Epithelial cell of prostate (primary cell): ENCODE data around the gene RPL27A.

ENCODE experiments used
- DNase-seq: peaks from one replicate; pipeline ENCODE4 v3.0.0-alpha.2; 2011; ENCODE audit warnings: low read depth, low spot score
- H3K27ac ChIP-seq: fragments of 450-650 bp; 2 replicates; pipeline ENCODE4 v1.5.1; 2017; ENCODE audit warnings: mild to moderate bottlenecking

Gene RPL27A

DNA sequence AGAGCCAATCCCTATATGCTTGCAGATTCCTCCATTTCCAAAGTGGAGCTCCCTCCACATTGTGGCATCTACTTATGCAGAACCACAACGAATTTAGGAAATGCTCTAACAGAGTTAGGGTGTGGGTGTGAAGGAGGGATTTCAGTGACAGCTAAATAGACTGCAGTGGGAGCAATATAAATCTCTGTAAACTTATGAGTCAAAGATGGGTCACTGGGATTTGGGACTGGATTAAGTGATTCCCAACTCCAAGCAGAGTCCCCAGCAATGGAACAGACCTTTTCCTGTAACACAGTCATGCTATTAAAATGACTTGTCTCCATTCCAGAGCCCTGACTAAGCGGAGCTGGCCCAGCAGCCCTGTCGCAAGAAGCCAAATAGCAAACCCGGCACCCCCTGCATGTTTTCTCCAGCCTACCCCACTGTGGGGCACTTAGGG, 36.6 kb downstream of the RPL27A start:
- DNase-seq: peak; percentile 31
- peak overlapping the region; percentile 87 for H3K27ac ChIP-seq

DNA sequence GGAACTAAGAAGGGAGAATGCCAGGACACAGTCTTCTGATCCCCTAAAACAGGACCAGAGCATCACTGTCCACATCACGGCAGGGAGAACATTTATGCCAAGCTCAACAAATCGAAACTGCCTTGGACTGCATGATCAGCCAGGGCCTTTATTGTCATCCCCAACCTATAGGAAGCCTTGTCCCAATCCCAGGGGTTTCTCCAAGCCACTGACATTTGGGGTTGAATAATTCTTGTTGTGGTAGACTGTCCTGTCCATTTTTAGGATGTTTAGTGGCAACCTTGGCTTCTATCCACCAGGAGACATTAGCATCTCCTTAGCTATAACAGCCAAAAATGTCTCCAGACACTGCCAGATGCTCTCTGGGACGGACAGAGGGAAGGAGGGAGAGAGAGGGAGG, 37.1 kb downstream of the RPL27A start:
- no peak for DNase-seq
- peak overlapping the region; percentile 87 for H3K27ac ChIP-seq

DNA sequence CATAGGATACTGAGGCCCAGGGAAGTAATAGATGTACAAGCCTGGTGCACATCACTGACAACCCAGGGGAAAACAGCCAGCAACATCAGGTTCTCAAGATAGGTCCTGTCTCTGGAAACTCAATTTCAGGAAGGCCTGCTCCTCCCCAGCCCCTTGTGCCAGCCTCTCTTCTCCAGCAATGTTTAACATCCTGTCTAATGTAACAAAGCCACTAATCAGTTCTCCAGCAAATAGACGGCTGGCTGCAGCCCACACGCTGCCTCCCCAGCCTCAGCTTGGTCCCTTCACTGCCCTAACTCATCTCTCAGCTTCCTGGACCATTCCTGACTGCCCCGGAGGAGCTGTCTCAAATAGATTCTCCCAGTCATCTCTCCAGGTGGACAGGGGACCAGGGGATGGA, 37.8 kb downstream of the RPL27A start:
- peak overlapping the region; percentile 87 for H3K27ac ChIP-seq
- no peak for DNase-seq

DNA sequence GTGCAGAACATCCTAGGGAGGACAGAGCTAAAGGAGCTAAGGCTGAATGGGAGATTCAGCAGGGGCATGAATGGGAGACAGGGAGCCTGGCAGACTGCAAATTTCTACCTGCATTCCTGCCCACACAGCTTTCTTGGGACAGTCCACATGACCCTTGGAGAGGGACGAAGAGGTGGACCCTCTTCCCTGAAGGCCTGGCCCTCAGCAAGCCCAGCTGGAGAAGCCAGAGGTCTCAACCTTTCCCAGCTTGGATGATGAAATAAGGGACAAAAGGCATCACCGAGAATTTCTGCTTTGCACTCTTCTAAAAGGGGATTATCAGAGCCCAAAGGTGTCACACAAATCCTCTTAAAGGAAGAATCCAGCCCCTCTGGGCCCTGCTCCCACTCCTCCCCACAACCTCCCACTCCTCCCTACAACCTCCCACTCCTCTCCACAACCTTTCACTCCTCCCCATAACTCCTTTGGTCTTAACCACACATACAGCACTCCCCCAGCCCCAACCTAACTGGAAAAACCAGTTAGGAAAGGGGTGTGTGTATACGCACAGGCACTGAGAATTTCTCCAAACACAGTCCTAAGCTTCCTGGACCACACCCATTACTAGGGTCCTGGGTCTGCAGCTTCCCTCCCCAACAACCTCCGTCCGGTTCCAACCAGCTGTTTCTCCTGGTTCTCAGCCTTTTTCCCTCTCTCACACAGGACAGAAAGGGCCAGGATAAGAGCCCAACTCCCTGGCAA, 38.4 kb downstream of the RPL27A start:
- peak overlapping the region; percentile 87 for H3K27ac ChIP-seq

DNA sequence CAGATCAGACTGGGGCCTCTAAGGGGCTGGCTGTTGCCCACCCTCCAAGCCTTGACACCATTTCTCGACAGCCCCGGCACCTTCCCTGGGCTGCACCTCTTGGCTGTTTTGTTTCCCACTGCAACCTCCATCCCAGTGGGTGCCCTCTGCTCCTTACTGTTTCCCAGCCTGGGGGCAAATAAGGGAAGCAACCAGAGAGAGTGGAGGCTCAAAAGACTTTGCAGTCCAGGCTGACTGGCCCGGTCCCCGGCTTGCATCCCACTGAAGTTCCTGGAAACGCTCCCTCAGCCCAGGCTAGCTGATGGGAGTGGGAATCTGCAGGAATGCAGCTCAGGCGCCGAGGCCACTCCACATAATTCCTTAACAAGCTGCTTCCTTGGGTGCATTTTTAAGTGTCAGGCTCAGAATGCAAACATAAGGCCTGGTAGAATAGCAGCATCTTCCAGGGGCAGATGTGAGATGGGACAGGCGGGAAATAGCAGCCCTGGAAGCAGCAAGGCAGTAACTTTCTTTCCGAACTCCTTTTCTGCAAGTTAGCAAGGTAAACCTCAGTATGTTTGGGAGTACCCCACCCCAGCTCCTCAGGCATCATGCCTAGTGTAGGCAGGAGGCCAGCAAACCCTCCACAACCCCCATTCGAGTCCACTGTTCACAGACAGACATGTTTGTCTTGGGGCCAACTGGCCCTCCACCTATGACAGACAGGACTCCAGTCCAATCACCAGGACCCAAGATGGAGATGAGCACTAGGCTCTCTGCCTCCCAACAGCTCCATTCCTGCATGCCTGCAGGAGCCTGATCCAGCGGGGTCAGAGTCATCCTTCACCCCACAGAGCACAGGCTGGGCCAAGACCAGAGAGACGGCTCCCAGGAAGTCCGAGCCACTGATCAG, 39.3 kb downstream of the RPL27A start:
- H3K27ac ChIP-seq: peak overlapping the region; percentile 87
- no peak for DNase-seq

More for the DNA sequence above, 38.4 kb downstream of the RPL27A start:
- DNase-seq: peak; percentile 46

DNA sequence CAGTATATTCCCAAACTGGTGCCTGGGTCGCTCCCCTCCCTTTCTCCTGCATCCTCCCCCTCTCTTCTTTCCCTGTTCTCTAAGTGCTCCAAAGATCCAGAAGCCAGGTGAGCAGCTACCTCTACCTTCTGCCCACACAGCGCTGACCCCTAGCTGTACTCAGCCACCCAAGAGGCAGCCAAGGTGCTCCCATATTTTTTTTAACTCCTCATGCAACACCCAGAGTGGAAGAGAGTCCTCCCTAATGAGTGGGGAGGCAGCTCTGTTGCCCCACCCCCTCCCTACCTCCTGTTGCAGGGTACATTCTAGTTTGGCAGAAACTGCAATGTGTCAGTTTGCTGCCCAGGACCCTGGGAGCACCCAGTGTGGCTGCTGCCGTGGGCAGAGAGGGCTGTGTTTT, 40.2 kb downstream of the RPL27A start:
- no peak for DNase-seq
- no peak overlapping the region for H3K27ac ChIP-seq

DNA sequence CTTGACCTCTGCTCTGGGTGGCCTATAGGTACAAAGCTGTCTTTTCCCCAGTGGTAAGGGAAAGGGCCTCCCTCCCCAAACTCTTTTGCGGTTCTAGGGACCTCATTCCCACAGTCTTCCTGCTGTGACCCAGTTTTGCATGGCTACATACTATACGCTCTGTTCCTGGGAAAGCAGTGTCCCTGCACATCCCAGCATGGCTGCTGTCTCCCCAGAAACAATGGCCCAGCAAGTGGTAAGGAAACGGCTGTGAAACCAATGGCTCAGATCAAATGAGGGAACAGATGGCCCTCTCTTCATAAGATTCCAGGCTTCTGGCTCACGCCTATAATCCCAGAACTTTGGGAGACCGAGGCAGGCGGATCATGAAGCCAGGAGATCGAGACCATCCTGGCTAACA, 41.1 kb downstream of the RPL27A start:
- no peak overlapping the region for H3K27ac ChIP-seq
- no peak for DNase-seq

DNA sequence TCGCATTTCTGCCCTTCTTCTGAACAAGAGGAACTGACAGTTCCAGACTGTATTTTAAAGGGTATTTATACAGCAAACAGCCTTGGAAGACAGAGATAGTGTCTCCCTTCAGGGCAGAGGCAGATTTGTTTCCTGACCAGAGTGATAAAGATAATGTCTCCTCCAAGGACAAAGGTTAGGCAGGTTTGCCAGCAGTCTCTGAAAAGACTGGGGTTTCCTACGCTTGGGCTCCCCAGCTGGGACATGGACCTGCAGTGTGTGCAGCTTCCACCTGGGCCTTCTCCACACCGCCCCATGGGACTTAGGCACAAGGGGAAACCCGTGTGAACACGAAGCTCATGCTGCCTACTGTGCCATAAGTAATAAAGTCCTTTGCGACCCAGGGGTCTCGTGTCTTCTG, 42.1 kb downstream of the RPL27A start:
- DNase-seq: no peak

DNA sequence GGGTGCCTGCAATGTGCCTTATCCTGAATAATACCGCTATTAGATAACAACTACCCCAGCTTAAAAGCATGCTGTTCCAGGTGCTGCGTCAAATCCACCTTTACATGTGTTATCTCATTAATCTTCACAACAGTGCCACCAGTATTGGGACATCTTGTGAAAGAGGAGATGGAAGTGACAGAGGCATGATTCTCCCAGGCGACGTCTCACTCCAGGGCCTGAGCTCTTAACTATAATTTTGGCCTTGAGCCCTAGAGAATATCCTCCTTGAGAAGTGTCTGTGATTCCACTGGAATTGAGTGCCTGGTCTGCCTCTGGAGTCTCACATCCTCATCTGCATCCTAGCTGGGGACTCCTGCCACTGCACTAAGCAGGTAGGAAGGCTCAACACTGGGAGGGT, 43.8 kb downstream of the RPL27A start:
- H3K27ac ChIP-seq: no peak overlapping the region
- no peak for DNase-seq

More for the DNA sequence above, 42.1 kb downstream of the RPL27A start:
- H3K27ac ChIP-seq: no peak overlapping the region

DNA sequence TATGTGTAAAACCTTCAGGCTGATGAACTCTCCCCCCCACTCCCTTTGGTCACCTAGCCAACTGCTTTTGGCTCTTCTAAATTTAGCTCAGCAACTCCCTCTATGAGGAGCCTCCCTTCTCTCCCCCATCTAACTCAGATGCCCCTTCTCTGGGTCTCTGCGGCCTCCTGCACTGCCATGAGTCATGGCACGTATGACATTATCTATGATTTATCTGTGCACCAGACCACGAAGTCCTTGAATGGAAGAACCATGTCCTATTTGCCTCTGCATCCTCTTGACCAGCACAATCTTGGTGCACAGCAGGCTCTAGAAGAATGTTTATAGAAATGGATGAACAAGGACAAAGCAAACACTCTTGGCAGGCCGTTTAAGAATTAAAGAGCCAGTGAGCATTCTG, 46.0 kb downstream of the RPL27A start:
- no peak for DNase-seq
- no peak overlapping the region for H3K27ac ChIP-seq

DNA sequence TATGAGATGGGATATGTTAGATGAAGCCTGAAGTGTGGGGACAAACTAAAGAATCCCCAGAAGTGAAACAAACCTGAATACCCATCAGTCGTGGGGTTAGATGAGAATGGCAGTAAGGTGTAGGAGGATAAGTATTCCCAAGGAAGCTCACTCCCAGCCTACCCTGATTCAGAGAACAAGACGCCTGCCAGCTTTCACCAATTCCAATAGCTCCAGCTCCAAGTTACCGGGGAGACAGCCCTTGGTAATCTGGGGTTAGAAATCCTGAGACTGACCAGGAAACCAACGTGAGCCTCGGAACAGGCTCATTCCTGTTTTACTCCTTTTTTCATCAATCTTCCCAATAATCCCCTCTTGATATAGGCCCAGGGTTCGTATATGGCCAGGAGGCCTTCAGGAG, 46.5 kb downstream of the RPL27A start:
- no peak for DNase-seq
- H3K27ac ChIP-seq: no peak overlapping the region

DNA sequence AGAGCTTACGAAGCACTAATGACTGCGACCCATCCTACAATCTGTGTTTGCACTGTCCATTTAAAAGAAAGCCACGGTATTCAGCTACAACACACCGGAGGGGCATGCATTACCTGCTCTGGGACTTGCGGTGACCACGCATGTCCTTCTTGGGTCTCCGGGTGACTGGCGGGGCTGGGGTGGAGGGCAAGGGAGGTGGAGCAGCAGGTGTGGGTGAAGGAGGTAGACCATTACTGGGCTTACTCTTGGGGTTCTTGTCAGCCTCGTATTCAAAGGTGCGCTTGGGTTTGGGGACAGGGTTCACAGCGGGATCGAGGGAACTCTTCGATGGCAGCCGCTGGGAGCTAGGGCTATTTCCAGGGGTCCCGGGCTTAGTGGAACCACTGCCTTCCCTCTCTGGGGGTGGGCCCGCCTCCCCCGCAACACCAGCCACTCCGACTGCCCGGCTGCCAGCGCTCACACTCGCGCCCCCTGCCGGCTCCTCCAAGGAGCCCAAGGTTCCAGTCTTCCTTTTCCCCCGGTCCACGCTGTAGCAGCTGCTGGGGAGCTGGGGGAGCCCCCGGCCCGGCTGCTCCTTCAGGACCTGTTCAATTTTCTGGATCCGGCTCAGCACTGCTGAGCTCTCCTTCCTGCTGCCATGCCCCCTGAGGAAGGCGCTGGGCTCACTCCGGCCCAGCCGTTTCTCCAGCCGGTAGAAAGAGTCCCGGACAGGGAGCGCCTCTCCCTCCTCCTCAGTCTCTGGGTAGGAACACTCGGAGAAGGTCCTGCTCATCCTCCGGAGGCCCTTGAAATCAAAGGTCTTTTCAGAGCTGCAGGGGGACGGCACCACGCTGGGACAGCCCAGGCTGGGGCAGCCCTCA, 47.5 kb downstream of the RPL27A start:
- no peak overlapping the region for H3K27ac ChIP-seq
- no peak for DNase-seq

DNA sequence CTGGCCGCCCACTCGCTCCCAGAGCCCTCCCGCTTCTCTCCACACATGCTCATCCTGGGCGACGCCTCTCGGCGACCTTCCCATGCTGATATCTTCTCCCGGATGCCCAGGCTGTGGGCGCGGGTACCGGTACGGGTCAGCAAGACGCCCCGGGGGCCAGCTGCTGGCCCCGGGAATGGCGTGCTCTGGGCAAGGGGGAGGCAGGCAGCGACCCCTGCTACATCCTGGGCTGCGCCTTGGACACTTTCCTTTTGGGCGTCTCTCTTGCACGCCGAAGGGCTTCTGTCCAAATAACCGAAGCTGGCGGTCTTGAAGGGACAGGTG, 48.1 kb downstream of the RPL27A start:
- no peak overlapping the region for H3K27ac ChIP-seq
- DNase-seq: no peak

DNA sequence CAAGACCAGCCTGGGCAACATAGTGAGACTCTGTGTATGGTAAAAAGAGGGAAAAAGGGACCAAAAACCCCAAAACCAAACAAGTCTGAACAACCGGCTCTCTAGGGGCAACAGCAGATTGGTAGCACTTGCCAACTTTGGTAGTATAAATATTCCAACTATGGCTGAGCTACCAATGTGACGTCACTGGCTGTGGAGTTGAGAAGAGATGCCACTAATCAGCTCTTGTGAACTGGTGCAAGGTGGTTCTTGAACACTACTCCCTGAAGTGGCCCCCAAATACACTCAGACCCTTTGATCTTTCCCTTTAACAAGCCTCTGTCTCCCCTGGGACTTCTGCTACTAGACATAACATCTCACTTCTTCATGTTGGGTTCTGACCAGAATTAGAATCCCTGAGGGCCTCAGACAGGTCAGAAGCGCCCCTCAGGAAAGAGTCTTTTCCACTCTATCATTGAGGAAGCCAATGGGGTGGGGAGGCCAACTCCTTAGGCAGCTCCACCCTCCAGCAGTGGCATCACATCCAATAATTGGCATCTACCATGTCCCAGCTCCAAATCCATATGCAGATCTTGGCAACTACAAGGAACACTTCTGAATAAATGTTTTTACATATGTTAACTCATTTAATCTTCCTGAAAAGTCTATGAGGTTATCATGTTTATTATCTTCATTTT, 49.2 kb downstream of the RPL27A start:
- H3K27ac ChIP-seq: no peak overlapping the region
- no peak for DNase-seq

DNA sequence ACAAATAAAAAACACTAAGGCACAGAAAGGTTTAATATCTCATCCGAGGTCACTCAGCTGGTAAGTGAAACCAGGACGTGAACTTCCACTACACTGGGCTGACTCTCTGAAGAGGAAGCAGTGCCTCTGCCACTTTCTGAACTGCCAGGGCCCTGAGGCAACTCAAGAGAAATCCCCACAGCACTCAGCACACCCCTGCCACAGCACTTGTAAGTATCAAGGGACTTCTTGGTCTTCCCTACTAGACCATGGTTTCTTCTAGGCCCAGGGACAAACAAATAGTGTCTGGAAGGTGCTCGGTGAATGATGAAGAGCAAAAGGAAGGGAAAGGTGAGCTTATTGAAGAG, 49.7 kb downstream of the RPL27A start:
- no peak for DNase-seq
- H3K27ac ChIP-seq: peak overlapping the region; percentile 30

DNA sequence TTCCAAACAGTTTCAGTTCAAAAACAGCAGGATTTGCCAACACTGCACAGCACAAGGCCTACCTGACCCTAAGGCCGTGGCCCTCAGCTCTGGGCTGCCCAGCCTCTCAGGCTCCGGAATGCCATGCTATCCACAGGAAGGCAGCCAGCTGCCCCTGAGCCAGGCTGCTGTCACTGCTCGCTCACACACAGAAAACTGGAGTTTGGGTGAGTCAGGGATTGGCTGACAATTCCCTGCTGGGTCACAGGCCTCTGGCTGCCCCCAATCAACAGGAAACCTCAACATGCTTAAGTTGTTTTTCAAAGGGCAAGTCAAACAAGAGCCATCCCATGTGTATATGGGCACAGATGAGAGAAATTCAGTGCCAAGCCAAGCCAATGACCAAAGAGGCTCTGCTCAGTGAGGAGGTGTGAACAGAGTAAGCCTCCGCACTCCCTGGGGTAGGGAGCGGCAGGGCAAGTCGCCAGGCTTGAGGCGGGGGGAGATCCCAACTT, 50.2 kb downstream of the RPL27A start:
- DNase-seq: no peak
- H3K27ac ChIP-seq: peak overlapping the region; percentile 30

DNA sequence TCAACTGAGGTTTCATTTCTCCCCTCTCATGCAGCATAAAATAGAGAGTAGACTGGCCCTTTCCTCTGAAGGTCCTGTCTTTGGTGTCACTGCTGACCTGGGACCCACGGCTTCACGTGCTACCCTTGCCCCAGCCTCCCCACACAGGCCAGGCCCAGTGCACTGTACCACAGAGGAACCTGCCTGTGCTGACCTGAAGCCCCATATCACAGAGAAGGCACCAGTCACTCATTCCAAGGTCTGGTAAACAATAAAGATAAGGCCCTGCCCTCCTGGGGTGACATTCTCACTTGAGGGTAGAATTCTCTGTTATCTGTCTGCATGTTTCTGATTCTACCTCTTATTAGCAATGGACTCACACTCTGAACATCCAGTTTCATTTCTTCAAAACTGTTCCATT, 51.3 kb downstream of the RPL27A start:
- DNase-seq: no peak
- H3K27ac ChIP-seq: no peak overlapping the region

DNA sequence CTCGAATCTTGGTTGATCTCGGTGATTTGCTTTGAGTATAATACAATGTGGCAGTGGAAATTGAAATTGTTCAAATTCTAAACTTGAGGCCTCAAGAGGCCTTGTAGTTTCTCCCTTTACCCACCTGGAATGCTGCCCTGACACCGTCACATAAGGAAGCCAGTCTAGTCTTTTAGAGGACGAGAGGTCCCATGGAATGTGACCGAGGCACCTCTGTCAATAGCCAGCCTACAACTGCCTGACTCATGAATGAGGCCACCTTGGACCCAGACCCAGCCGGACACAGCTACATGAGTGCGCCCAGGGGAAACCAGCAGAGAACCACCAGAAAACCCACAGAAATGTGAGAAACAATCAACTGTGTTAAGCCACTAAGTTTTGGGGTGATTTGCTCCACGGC, 52.5 kb downstream of the RPL27A start:
- DNase-seq: no peak
- no peak overlapping the region for H3K27ac ChIP-seq

DNA sequence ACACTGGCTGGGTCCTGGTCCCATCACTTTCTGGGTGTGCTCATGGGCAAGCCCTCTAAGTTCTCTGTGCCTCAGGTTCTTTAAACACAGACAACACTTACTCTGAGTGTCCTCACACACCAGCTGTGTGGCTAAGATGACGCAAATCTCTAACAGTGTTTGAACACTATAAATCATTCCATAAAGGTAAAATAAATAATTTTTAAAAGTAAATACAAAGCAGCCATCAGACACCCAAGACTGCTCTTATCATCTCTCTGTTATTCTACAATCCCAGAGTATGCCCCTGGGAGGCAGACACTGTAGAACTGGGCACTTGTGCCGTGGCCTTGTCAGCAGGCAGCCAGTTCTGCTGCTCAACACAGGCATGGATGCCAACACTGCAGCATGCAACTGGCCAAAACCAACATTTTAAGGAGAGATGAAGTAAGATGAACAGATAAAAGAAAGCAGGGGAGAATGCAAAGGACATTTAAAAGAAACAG, 56.8 kb downstream of the RPL27A start:
- DNase-seq: no peak
- H3K27ac ChIP-seq: no peak overlapping the region
